GM21423 (cell line): Measurements from ENCODE around the gene USP26.
"Not testable (repeated sequence)": the region's sequence is repeated elsewhere in the genome, so short reads cannot be mapped to it uniquely, and the experiment has no call there.

Experiments used
- ATAC-seq: cut with Tn5 transposase; IDR thresholded peaks from one replicate; pipeline ENCODE4 v1.9.1; 2021; ENCODE audit warnings: mild to moderate bottlenecking, moderate library complexity; ENCODE audit not compliant: unreplicated experiment

USP26 gene, protein sequence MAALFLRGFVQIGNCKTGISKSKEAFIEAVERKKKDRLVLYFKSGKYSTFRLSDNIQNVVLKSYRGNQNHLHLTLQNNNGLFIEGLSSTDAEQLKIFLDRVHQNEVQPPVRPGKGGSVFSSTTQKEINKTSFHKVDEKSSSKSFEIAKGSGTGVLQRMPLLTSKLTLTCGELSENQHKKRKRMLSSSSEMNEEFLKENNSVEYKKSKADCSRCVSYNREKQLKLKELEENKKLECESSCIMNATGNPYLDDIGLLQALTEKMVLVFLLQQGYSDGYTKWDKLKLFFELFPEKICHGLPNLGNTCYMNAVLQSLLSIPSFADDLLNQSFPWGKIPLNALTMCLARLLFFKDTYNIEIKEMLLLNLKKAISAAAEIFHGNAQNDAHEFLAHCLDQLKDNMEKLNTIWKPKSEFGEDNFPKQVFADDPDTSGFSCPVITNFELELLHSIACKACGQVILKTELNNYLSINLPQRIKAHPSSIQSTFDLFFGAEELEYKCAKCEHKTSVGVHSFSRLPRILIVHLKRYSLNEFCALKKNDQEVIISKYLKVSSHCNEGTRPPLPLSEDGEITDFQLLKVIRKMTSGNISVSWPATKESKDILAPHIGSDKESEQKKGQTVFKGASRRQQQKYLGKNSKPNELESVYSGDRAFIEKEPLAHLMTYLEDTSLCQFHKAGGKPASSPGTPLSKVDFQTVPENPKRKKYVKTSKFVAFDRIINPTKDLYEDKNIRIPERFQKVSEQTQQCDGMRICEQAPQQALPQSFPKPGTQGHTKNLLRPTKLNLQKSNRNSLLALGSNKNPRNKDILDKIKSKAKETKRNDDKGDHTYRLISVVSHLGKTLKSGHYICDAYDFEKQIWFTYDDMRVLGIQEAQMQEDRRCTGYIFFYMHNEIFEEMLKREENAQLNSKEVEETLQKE

DNA sequence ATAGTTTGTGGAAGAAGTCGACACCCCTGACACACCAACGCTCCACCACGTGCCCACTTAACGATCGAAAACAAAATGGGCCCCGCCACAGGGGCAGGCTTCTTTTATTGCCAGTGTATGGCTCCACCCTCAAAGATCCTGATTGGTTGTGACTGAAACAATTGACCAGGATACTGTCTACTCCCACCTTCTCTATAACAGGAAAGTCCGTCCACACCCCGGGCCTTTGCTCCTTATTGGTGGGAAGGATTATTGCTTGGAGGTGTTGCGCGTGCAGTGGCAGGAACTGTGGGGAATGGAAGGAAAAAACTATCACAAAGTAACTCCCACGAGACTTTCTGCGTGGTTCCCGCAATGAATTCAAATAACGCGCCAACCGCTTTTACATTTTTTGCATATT lies at the start of gene USP26:
TSS of gene USP26 (minus strand) at position 79 of the 400 bp plus-strand sequence. CDS start 68,889 bp downstream, outside the sequence.
- no peak for ATAC-seq

DNA sequence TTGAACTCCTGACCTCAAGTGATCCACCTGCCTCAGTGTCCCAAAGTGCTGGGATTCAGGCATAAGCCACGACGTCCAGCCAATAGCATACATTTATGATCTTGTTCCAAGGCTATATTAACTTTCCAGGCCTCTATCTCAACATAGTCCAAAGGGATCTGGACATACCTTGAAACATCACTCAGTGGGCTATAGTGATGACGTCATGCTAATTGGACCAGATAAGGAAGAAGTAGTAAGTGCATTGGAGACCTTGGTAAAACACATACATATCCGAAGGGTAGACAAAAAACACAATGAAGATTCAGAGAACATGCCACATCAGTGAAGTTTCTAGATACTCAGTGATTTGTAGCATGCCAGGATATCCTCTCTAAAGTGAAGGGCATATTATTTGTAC lies 37.4 kb upstream of the USP26 start:
- ATAC-seq: no peak

DNA sequence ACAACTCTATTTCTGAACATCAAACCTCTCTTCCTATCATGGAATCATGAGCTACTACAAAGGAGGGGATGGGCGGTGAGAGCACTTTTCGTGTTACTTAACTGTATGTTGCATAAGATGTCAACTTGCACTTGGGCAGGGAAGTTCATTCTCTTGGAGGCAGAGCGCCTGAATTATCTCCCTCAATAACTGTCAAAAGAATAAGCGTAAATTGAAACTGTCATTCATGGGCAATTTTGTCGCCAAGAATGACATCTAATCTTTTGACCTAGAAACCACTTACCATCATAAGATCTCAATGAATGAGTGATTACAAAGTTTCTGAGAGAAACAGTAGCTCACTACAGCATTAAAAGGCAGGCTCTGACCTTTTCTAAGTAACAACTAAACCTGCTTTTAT lies 23.5 kb upstream of the USP26 start:
- ATAC-seq: no peak

DNA sequence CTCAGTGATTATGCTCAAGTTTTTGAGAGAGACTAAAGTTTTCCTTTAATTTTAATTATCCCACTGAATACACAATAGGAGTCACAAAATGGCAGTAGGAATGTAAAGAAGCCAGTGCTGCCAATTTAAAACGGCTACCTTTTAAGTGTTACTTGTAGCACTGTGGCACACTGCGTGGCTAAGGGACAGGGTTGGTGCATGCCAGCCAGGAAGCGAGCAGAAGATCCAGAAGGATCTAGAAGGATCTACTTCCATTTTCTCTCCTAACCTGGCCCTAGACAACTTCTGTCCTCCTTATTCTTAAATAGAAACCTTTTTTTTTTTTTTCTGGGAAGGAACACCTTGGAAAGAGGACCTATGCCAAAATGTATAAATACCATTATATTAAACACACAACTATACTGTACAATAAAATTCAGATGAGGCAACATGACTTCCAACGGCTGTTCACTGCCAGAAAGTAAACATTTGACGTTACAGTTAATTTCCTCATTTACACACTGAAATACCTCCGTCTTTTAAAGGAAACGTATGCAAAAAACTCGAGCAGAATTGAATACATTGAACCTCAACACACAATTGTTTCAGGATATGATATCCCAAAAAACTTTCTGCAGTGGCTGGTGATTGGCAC lies 2.7 kb downstream of the USP26 start:
- no peak for ATAC-seq

DNA sequence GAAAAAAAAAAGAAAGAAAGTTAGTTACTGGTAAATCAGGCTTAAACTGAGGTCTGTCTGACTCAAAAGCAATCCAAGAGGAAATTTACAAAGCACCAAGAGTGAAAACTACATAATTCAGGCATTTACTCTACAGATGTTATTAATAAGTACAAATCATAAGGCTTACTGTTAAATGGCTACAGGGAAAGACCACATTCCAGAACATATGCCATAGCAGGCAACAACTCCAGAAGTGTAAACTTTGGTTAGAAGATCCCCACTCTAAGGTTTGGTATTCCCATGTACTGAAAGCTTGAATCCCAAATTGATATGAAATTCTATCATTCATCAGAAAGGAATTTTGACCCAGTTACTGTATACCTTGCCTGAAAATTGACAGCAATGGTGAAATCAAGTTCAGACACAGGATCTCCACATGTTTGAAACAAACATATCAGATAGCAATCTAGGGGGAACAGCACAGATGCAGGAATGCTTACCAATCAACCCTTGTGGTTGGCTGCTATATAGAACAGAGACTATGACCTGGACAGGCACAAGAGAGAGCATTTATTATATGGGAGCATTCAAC lies 6.6 kb downstream of the USP26 start:
- ATAC-seq: no peak

DNA sequence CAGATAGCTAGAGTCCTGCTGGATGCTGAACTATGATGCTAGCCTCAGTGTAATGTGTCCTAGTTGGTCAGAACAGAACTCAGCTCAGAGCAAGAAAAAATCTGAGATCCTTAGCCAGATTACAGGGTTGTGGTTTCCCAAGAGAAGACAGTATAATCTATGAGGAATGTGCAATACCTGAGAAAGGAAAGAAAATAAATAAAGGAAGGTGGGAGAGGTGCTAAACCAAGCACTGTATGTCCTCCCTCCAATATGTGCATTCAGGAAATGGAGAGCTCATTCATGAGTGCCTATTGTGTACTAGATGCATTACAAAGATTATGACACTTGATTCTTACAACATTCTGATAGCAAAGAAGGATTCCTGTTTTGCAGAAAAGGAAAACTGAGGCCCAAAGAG lies 7.5 kb downstream of the USP26 start:
- no peak for ATAC-seq

DNA sequence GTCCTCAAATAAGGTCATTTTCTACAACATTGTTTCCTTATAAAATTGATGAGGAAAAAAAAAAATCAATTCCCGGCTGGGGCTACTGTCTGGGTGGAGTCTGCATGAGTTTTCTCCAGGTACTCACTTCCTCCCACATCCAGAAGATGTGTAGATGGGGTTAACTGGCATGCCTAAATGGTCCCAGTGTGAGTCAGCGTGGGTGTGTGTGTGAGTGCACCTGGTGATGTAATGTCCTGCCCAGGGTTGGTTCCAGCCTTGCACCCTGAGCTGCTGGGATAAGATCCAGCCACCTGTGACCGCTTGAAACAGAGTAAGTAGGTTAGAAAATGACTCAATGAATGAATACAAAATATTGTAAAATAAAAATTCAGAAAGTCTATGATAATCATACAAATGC lies 11.1 kb downstream of the USP26 start:
- ATAC-seq: no peak

DNA sequence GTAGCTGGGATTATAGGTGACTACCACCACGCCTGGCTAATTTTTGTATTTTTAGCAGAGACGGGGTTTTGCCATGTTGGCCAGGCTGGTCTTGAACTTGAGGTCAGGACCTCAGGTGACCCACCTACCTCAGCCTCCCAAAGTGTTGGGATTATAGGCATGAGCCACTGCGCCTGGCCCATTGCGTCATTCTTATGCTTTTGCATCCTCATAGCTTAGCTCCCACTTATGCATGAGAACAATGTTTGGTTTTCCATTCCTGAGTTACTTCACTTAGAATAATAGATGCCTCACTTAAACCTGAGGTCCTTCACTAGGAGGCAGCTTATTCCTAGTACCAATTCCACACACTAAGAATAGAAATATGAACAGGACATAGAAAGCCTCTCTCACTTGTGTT lies 11.9 kb downstream of the USP26 start:
- not testable (repeated sequence) for ATAC-seq

DNA sequence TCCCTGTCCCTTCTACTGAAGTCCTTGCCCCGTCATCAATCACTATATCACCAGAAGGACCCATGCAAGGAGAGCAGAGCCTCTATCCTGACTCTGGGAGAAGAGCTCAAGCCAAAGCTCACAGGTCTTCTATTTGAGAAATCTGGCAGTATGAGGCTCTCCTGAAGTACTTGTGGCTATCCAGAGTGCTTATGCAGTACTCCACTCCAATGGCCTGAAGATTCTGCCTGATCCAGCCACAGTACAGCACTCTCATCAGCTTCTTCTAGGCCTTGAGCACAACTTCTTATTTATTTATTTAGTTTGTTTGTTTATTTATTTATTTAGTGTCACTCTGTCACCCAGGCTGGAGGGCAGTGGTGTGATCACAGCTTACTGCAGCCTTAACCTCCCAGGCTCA lies 13.0 kb downstream of the USP26 start:
- ATAC-seq: no peak

DNA sequence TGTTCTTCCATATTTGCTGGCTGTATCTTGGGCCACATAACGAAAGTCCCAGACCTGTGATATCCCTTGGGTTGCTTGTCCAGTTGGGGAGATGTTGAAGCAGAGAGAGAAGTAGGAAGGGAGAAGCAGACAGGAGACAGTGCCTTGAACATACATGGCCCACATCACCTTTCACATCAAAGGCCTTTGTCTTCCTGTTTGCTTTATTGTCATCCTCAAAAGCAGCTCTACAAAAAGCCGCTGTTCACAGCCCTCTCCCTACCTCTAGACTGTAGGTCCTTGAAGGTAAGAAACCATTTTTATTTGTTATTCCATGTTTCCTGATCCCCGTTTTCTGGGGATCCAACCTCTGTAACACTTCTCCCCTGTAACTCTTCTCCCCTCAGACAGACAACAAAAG lies 14.9 kb downstream of the USP26 start:
- no peak for ATAC-seq

DNA sequence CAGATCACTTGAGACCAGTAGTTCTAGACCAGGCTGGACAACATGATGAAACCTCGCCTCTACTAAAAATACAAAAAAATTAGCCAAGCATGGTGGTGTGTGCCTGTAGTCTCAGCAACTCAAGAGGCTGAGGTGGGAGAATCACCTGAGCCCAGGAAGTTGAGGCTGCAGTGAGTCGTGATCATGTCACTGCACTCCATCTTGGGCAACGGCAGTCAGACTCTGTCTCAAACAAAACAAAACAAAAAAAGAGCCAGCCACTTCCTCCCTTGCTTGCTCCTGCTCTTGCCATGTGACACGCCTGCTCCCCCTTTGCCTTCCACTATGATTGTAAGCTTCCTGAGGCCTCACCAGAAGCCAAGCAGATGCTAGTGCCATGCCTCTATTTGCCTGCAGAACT lies 19.1 kb downstream of the USP26 start:
- ATAC-seq: not testable (repeated sequence)

DNA sequence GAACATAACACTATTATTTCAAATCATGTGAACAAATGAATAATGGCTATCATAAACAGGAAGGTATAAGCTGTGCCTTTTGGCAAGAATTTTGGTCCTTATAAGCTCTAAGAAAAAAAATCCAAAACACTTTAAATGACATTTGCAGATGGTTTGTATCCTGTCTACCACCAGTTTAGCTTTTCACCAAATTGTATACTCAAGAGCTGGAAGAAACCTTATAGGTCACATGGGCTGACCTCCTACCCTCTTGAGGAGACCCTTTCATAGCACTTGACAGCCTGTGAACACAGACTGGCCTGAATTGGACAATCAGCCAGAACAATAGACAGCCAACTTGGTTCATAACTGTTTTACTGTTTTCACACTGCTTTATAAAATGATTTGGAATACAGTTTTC lies 24.3 kb downstream of the USP26 start:
- no peak for ATAC-seq

DNA sequence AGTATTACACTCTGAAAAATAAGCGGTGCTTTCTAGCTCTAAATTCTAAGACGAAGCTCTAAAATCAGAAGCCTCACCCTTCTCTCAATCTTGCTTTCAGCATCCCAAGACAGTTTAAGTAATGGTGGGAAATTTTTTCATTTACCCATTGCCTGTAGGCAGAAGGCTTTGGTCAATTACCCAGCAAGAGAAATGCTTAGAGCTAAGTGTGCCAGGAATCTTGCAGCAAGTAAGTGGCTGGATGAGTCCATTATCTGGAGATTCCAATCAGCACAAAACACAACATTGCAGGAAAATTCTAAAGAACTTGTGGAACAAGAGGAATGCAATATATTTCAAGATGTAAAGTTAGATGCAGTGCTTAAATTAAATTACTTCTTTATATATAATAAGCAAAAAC lies 28.4 kb downstream of the USP26 start:
- no peak for ATAC-seq

DNA sequence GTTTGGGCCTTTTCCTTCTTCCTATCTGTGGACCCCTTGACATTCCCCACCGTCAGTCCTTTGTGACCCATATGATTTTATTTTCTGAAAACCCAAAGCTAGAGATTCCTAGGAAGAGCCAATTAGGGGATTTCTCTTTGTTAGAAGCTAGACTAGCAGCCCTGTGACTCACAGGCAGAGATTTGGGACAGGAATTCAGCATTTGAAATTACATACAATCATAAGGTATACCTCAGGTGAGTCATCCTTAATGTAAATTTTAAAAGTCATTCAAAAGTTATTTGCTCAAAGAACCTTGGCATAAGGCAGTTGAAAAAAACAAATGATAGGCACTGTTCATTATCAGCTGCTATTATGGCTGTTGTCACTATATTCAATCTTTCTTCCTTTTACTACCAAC lies 40.6 kb downstream of the USP26 start:
- no peak for ATAC-seq

DNA sequence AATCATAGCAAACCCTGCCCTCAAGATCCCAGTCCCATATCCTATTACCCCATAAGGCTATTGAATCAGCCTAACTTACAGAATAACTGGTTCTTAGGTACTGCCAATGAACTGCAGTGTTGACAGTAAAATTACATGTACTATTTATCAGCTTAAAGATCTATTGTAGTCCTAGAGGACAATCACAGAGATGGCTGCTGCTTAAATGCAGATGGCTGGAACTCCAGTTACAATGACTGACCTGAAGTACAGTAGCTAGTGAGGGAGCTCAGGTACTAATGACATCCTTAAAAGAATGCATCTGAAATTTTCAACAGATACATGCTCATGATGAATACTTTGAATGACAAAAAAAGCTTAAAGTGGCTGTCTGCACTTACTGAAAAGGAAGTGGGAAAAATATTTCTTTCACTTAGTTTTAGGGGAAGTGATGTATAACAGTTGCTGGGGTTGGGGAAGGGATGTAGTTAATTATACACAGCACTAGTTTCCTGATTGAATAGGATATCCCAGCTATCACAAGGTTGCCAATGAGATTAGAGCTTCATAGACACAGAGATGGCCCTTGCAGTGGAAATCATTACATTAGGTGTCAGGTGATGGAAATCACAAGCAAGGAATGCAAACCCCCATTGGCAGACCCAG lies 42.0 kb downstream of the USP26 start:
- ATAC-seq: no peak

DNA sequence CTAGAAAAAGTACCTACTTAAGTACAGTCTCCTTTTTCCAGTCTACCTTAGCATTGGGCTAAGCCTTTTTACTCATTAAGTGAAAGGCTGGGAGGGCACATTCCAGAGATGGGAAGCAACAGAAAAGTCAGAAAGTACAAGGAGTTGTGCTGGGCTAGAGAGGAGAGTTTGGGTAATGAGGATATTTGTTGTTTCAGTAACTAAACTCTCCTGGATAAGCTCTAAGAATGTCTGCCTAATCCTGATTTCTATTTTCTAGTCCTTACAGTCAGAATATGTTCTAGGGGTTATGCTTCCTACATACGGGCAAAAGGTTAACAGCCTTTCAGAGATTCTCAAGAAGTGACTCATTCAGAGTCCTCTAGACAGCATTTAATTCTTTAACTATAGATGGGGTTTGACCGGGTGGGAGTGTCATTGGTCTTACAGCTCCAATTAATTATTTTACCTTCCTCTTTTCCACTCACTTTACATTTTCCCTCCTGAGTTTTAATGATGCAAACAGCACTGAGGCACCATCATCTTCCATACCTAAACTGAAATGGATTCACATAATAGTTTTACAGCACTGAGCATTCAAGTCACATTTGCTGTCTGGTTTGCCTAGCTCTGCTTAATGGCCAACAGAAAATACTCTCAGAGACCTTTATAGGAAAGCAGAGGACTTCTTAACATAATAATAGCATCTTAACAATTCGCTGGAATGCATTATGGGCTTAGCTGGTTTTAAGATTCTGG lies 42.9 kb downstream of the USP26 start:
- no peak for ATAC-seq

DNA sequence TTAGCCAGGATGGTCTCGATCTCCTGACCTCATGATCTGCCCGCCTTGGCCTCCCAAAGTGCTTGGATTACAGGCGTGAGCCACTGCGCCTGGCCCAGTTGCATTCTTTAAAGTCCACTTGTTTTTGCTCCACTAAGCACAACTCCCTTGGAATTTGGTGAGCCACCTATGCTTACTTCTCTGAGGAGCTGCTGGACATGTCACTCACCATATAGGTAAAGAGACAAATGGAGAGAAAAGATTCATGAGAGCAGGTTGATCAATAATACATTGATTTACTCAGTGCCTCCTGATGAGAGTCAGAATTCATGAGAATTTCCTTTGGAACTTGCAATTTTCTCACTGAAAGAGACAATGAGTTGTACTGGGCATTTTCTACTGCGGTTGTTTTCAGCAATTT lies 48.2 kb downstream of the USP26 start:
- ATAC-seq: no peak

DNA sequence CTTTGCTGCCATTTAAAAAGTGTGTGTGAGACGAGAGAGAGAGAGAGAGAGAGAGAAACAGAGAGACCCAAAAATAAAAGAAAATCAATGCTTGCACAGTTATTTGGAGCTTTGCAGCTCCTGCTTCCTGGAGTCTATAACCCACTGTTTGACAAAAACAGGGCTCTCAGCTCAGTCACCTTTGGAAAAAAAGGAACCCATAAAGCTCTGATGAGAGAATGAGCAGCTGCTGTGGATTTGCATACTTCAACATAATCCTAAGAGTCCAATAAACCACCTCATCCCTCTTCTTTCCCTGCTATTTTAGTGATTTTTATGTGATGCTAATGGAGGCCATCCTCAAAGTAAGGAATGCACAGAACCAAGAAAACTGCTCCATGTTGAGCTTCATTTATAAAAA lies 50.3 kb downstream of the USP26 start:
- no peak for ATAC-seq

DNA sequence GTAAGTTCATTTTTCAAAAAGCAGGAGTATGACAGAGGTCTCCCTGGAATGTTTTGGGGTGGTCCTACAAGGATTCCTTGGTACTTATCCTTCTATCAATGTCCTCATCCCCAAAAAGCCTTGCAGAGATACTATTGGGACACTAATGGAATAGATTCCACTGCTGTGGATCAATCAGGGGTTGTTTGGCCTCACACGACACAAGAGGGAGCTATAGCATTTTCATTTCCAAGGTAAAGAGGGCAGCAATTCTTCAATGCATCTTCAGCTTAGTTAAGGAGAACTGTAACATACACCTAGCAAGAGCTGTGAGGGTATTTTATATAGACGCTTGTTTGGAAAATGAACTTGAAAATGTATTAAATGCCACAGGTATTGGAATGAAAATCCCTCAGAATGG lies 50.9 kb downstream of the USP26 start:
- no peak for ATAC-seq
